Chondrocyte (in vitro differentiated cells): ENCODE results near the gene GPR150. TPM values are rescaled to one million over a fixed set of nuclear protein-coding genes. Genes with fewer than 3 reads are reported as not detected.

Experiments
- DNase-seq: peaks from one replicate; pipeline ENCODE4 v3.0.0; 2021; ENCODE audit warnings: mixed read lengths, low spot score
- H3K27ac Mint-ChIP-seq: one replicate; pipeline ENCODE4 v1.8.0; 2021; ENCODE audit warnings: mild to moderate bottlenecking, moderate library complexity, mixed read lengths; ENCODE audit not compliant: unreplicated experiment
- H3K27me3 Mint-ChIP-seq: 2 replicates; pipeline ENCODE4 v1.8.0; 2021; ENCODE audit warnings: low read depth, mixed read lengths
- H3K36me3 Mint-ChIP-seq: 2 replicates; pipeline ENCODE4 v1.8.0; 2021; ENCODE audit warnings: low read depth, mixed read lengths
- H3K4me1 Mint-ChIP-seq: 2 replicates; pipeline ENCODE4 v1.8.0; 2021; ENCODE audit warnings: low read depth, mild to moderate bottlenecking, mixed read lengths
- H3K4me3 Mint-ChIP-seq: one replicate; pipeline ENCODE4 v1.8.0; 2021; ENCODE audit warnings: mild to moderate bottlenecking, moderate library complexity, mixed read lengths; ENCODE audit not compliant: unreplicated experiment
- H3K9me3 Mint-ChIP-seq: 2 replicates; pipeline ENCODE4 v1.8.0; 2021; ENCODE audit warnings: low read depth, mixed read lengths
- CTCF ChIP-seq: fragments of 200-600 bp; sonication (generic); IDR thresholded peaks from 2 replicates; pipeline ENCODE4 v1.5.0; 2021; ENCODE audit warnings: antibody characterized with exemption, mild to moderate bottlenecking, moderate library complexity
- total RNA-seq: library from RNA; stranded (reverse); gene quantifications from 3 replicates; pipeline ENCODE4 v1.2.1, GENCODE V29; 2021

The GPR150 gene
- total RNA-seq, 1 donor from 2014 or later = 0.42 TPM

DNA sequence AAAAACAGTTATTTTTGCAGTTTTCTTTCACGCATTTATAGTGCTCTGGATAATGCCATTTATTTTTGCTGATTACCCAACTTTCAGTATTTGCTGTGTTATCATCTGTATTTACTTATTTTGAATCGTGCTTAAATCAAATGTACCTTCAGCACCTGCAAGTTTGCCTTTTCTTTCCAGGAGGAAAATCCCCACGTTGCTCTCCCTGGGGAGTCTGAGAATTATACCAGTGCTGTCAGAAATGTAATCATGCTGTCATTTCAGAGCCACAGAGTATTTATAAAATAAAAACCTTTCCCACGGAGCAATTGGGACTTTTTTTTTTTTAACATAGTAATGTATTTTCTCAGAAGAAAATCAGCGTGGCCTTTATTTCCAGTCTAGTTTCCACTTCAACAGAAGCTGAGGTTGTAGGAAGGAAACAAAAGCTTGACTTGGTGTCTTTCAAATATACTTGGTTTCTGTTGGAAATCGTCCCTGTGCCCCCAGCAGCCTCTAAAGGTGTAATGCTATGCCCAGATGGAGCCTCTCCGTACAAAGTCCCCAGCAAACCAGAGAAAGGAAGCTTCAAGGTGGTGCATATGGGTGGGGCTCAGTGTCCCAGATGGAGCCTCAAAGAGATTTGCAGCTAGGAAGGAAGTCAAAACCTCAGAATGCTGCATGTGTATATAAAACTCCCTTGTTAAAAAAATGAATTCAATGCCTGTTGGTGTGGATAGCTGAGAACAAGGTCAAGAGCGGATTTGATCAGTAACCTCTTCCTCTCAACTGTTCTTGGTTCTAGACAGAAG is 2.1 kb downstream of the GPR150 start:
- Mint-ChIP-seq H3K27me3 (no peaks in the 10 kb centered on the region), H3K4me1 (peaks cover 16% of the 10 kb centered on the region), H3K27ac (no peak overlapping the region), H3K9me3 (no peaks in the 10 kb centered on the region), H3K36me3 (no peaks in the 10 kb centered on the region), H3K4me3 (peak overlapping the region; percentile 67)
- no peak for DNase-seq
- no peak for TF ChIP-seq CTCF

GRCh38 chr5:95623706-95624105 is 3.8 kb downstream of the GPR150 start:
- Mint-ChIP-seq H3K36me3 (no peaks in the 10 kb centered on the region), H3K27ac (no peak overlapping the region), H3K9me3 (no peaks in the 10 kb centered on the region), H3K27me3 (no peaks in the 10 kb centered on the region), H3K4me3 (no peak overlapping the region), H3K4me1 (peaks cover 13% of the 10 kb centered on the region)
- no peak for TF ChIP-seq CTCF
- DNase-seq = no peak

DNA sequence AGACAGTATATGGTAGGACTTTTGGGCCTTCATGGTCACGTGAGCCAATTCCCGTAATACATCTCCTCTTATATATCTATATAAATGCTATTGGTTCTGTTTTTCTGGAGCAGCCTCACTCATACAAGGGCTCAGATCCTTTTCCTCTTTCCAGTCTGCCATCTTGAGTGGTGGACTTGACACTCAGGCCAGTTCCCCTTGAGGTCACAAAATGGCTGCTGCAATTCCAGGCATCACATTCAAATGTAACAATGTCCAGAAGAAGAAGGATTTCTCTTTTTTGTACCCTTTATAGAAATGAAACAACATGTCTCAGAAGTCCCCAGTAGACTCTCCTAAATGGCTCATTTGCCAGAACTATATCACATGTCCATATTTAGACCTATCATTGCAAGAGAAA is 4.5 kb downstream of the GPR150 start:
- no peaks in the 10 kb centered on the region for H3K27me3 Mint-ChIP-seq

DNA sequence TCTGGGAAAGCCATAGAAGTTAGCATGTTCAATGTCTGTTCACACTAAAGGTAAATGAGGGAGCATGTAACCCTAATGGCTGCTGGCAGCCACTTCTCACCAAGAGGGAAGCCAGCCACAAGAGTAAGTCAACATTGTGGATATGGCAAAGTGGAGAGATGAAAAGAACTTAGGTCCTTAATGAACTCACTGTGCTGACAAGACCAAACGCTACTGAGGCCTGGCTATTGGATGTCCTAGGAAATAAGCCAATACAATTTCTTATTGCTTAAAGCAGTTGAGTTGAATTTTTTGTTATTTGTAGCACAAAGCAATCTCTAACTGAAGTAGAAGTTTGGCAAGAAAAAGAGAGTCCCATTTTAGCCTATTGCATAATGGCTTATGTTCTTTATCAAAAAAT is 6.8 kb downstream of the GPR150 start:
- Mint-ChIP-seq H3K9me3 (no peaks in the 10 kb centered on the region), H3K4me3 (no peak overlapping the region), H3K27ac (no peak overlapping the region), H3K36me3 (no peaks in the 10 kb centered on the region), H3K4me1 (peaks cover 10% of the 10 kb centered on the region), H3K27me3 (no peaks in the 10 kb centered on the region)
- TF ChIP-seq CTCF = no peak
- DNase-seq = no peak

More for the DNA sequence above, 4.5 kb downstream of the GPR150 start:
- peaks cover 13% of the 10 kb centered on the region for H3K4me1 Mint-ChIP-seq
- no peaks in the 10 kb centered on the region for H3K36me3 Mint-ChIP-seq
- H3K9me3 Mint-ChIP-seq = no peaks in the 10 kb centered on the region
- DNase-seq = no peak
- no peak overlapping the region for H3K27ac Mint-ChIP-seq
- no peak for TF ChIP-seq CTCF
- H3K4me3 Mint-ChIP-seq = no peak overlapping the region

DNA sequence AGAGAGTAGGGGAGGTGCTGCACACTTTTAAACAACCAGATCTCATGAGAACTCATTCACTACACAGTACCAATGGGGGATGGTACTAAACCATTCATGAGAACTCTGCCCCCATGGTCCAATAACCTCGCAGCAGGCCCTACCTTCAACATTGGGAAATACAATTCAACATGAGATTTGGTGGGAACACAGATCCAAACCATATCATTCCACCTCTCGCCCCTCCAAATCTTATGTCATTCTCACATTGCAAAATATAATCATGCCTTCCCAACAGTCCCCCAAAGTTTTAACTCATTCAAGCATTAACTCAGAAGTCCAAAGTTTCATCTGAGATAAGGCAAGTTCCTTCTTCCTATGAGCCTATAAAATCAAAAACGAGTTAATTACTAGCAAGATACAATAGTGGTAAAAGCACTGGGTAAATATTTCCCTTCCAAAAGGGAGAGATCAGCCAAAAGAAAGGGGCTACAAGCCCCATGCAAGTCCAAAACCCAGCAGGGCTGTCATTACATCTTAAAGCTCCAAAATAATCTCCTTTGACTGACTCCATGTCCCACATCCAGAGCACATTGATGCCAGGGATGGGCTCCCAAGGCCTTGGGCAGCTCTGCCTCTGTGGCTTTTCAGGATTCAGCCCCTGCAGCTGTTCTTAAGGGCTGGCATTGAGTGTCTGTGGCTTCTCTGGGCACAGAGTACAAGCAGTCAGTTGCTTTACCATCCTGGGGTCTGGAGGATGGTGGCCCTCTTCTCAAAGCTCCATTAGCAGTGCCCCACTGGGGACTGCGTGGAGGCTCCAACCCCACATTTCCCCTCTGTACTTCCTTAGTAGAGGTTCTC is 8.3 kb downstream of the GPR150 start:
- no peaks in the 10 kb centered on the region for H3K27me3 Mint-ChIP-seq
- TF ChIP-seq CTCF = no peak
- peaks cover 2% of the 10 kb centered on the region for H3K9me3 Mint-ChIP-seq
- no peak overlapping the region for H3K4me3 Mint-ChIP-seq
- H3K27ac Mint-ChIP-seq = no peak overlapping the region
- no peak for DNase-seq
- peaks cover 15% of the 10 kb centered on the region for H3K4me1 Mint-ChIP-seq
- H3K36me3 Mint-ChIP-seq = no peaks in the 10 kb centered on the region
